ENCODE measurements around the gene CPA5. TPM values are rescaled to one million over a fixed set of nuclear protein-coding genes. Genes with fewer than 3 reads are reported as not detected.

Gene CPA5
- total RNA-seq, 1 donor from 2014 or later: not detected

GRCh38 chr7:130302649-130303048 lies 42.0 kb upstream of the CPA5 start:
- Histone ChIP-seq H3K27ac (no peak overlapping the region), H3K4me3 (no peak overlapping the region), H3K9ac (no peak overlapping the region), H3K4me2 (no peak overlapping the region), H3F3A (ENCODE audit: low read depth) (no peaks in the 10 kb centered on the region), H4K20me1 (ENCODE audit: low read depth) (no peaks in the 10 kb centered on the region), H3K36me3 (no peaks in the 10 kb centered on the region), H3K27me3 (no peaks in the 10 kb centered on the region), H3K9me3 (ENCODE audit: low read depth) (no peaks in the 10 kb centered on the region), H2AFZ (replicated peaks) (no peak overlapping the region), H3K79me2 (ENCODE audit: low read depth) (no peaks in the 10 kb centered on the region), H3K4me1 (no peaks in the 10 kb centered on the region)
- no peak for DNase-seq (ENCODE audit: low spot score)
- Mint-ChIP-seq H3K27ac (no peak overlapping the region), H3K9me3 (peaks cover 8% of the 10 kb centered on the region), H3K4me1 (peaks cover 17% of the 10 kb centered on the region), H3K4me3 (no peak overlapping the region), H3K36me3 (no peaks in the 10 kb centered on the region), H3K27me3 (ENCODE audit: insufficient read depth, low read depth) (peaks cover 6% of the 10 kb centered on the region)
- TF ChIP-seq EZH2 (IDR thresholded peaks at IDR 0.05): no peak
- TF ChIP-seq CTCF (IDR thresholded peaks at IDR 0.05): no peak
- TF ChIP-seq EZH2phosphoT487 (IDR thresholded peaks at IDR 0.05): no peak

GRCh38 chr7:130303127-130303526 lies 41.5 kb upstream of the CPA5 start:
- Histone ChIP-seq H3K27me3 (no peaks in the 10 kb centered on the region), H3K36me3 (no peaks in the 10 kb centered on the region), H2AFZ (replicated peaks) (no peak overlapping the region), H3K9me3 (ENCODE audit: low read depth) (no peaks in the 10 kb centered on the region), H3K4me1 (no peaks in the 10 kb centered on the region), H3K79me2 (ENCODE audit: low read depth) (no peaks in the 10 kb centered on the region), H3K9ac (no peak overlapping the region), H3F3A (ENCODE audit: low read depth) (no peaks in the 10 kb centered on the region), H3K4me2 (no peak overlapping the region), H4K20me1 (ENCODE audit: low read depth) (no peaks in the 10 kb centered on the region), H3K27ac (no peak overlapping the region), H3K4me3 (no peak overlapping the region)
- no peak for DNase-seq (ENCODE audit: low spot score)
- Mint-ChIP-seq H3K9me3 (peaks cover 8% of the 10 kb centered on the region), H3K36me3 (no peaks in the 10 kb centered on the region), H3K4me1 (peaks cover 12% of the 10 kb centered on the region), H3K27ac (no peak overlapping the region), H3K4me3 (no peak overlapping the region), H3K27me3 (ENCODE audit: insufficient read depth, low read depth) (peaks cover 6% of the 10 kb centered on the region)
- TF ChIP-seq EZH2phosphoT487 (IDR thresholded peaks at IDR 0.05) (no peak), EZH2 (IDR thresholded peaks at IDR 0.05) (no peak), CTCF (IDR thresholded peaks at IDR 0.05) (no peak)

- no peak overlapping the region for H3K4me3 ChIP-seq
- H3K27me3 Mint-ChIP-seq (ENCODE audit: insufficient read depth, low read depth): peaks cover 7% of the 10 kb centered on the region
Measured at GRCh38 chr7:130303551-130303950, 41.1 kb upstream of the CPA5 start.

More at GRCh38 chr7:130303551-130303950, 41.1 kb upstream of the CPA5 start:
- TF ChIP-seq CTCF (IDR thresholded peaks at IDR 0.05) (no peak), EZH2 (IDR thresholded peaks at IDR 0.05) (no peak), EZH2phosphoT487 (IDR thresholded peaks at IDR 0.05) (no peak)
- no peaks in the 10 kb centered on the region for H3K4me1 ChIP-seq
- H3K79me2 ChIP-seq (ENCODE audit: low read depth): no peaks in the 10 kb centered on the region
- peaks cover 8% of the 10 kb centered on the region for H3K4me1 Mint-ChIP-seq
- H2AFZ ChIP-seq (replicated peaks): no peak overlapping the region
- no peak overlapping the region for H3K9ac ChIP-seq
- H3K36me3 Mint-ChIP-seq: no peaks in the 10 kb centered on the region
- H3K9me3 Mint-ChIP-seq: peaks cover 8% of the 10 kb centered on the region
- no peak overlapping the region for H3K4me2 ChIP-seq
- H4K20me1 ChIP-seq (ENCODE audit: low read depth): no peaks in the 10 kb centered on the region
- H3K27ac Mint-ChIP-seq: no peak overlapping the region
- H3K4me3 Mint-ChIP-seq: no peak overlapping the region
- H3K36me3 ChIP-seq: no peaks in the 10 kb centered on the region
- no peak overlapping the region for H3K27ac ChIP-seq
- no peaks in the 10 kb centered on the region for H3F3A ChIP-seq (ENCODE audit: low read depth)
- H3K27me3 ChIP-seq: no peaks in the 10 kb centered on the region
- H3K9me3 ChIP-seq (ENCODE audit: low read depth): no peaks in the 10 kb centered on the region
- no peak for DNase-seq (ENCODE audit: low spot score)
